Kidney (tissue), 14 donors: ENCODE data around the gene LYPD4. TPM values are rescaled to one million over a fixed set of nuclear protein-coding genes. Genes with fewer than 3 reads are reported as not detected.

Experiments used
- DNase-seq, 5 donors: peaks; one replicate each; pipeline ENCODE4 v3.0.0-alpha.2; 2013 to 2020
- FAIRE-seq: peaks from 2 replicates; lab custom pipeline; 2012; peaks lifted over from hg19 to GRCh38; lab: Jason Lieb, UNC
- H3K27ac ChIP-seq, 2 donors: one replicate each; pipeline ENCODE4 v1.7.0; 2013; ENCODE audit warnings: low read depth in 2 of 2, low read length in 2 of 2, inconsistent platforms in 1 of 2
- H3K27me3 ChIP-seq: one replicate; pipeline ENCODE4 v1.7.1; 2013; ENCODE audit warnings: low read length, inconsistent platforms; ENCODE audit not compliant: control insufficient read depth, insufficient read depth
- H3K36me3 ChIP-seq, 3 donors: one replicate each; pipeline versions ENCODE4 v1.7.0 to v1.7.1; 2013; ENCODE audit warnings: low read length in 3 of 3, control low read depth in 1 of 3, inconsistent platforms in 1 of 3; ENCODE audit not compliant: insufficient read depth in 3 of 3, control insufficient read depth in 2 of 3
- H3K4me1 ChIP-seq, 3 donors: one replicate each; pipeline versions ENCODE4 v1.7.0 to v1.7.1; 2013; ENCODE audit warnings: low read length in 3 of 3, inconsistent platforms in 1 of 3, low read depth in 1 of 3; ENCODE audit not compliant: control insufficient read depth in 2 of 3, insufficient read depth in 2 of 3
- H3K4me3 ChIP-seq, 3 donors: one replicate each; pipeline versions ENCODE4 v1.7.0 to v1.8.1; 2013; ENCODE audit warnings: low read length in 3 of 3, control low read depth in 1 of 3, inconsistent platforms in 1 of 3
- H3K9ac ChIP-seq, 3 donors: one replicate each; pipeline versions ENCODE4 v1.7.0 to v1.7.1; 2013; ENCODE audit warnings: low read length in 3 of 3, control low read depth in 1 of 3, inconsistent platforms in 1 of 3
- H3K9me3 ChIP-seq, 3 donors: one replicate each; pipeline versions ENCODE4 v1.7.0 to v1.7.1; 2013; ENCODE audit warnings: low read length in 3 of 3, control low read depth in 1 of 3, inconsistent platforms in 1 of 3; ENCODE audit not compliant: control insufficient read depth in 2 of 3, insufficient read depth in 1 of 3
- CTCF ChIP-seq: IDR thresholded peaks from 3 replicates; pipeline ENCODE4 v1.5.1; 2012; ENCODE audit warnings: mild to moderate bottlenecking, moderate library complexity, borderline replicate concordance; ENCODE audit not compliant: insufficient read depth; ENCODE audit errors: extremely low read depth
- intact Hi-C: fragments of 100-400 bp; cut with DNase I; formaldehyde crosslinking; loops from one replicate; pipeline ENCODE4 v1.11.1; 2022
- polyA plus RNA-seq: library from polyadenylated mRNA; stranded (reverse); fragments of 350-450 nt; fragmentation: Illumina TruSeq; extraction: RNeasy Lipid Tissue Mini Kit (QIAGEN cat#74804); gene quantifications from one replicate; pipeline ENCODE4 v1.2.3, GENCODE V29; 2014; ENCODE audit warnings: low read depth, low replicate concordance; ENCODE audit not compliant: insufficient read depth
- total RNA-seq: library from RNA; stranded (reverse); fragmentation: NEBNext Ultra II Directional; extraction: Animal tissue kit (Norgen Biotek cat#: 25700); gene quantifications from one replicate; pipeline ENCODE4 v1.2.1, GENCODE V29; 2021
- donor health status: control.
- donor health status: control.
- donor health status: control.
- donor health status: control.
- donor health status: control.
- donor health status: DM: yes; HTN: yes; CAD: no.
- donor health status: Normal renal cell carcinoma (clear cell type).

LYPD4 gene
- total and polyA plus RNA-seq, 2 donors from 2014 or later, result not detected

- Histone ChIP-seq H3K4me1 (peaks cover 0 to 17% (median 6%) of the 10 kb centered on the region in 3 donors), H3K27ac (peak overlapping the region; percentile 48 to 74), H3K27me3 (no peaks in the 10 kb centered on the region), H3K4me3 (peak overlapping the region; percentile 80 to 99 (median 99)), H3K36me3 (no peaks in the 10 kb centered on the region), H3K9me3 (no peaks in the 10 kb centered on the region), H3K9ac (peak overlapping the region; percentile 76 to 92 (median 88))
- intact Hi-C loops, result no loop called here
- DNase-seq (peak; percentile 94 to 99 (median 96)), FAIRE-seq (peak; percentile 45)
- TF ChIP-seq CTCF, result no peak
Measured at GRCh38 chr19:41883821-41884733, 39.6 kb upstream of the LYPD4 start.

- Histone ChIP-seq H3K9me3 (no peaks in the 10 kb centered on the region), H3K27me3 (no peaks in the 10 kb centered on the region), H3K4me3 (peak overlapping the region; percentile 80 to 99 (median 99)), H3K36me3 (no peaks in the 10 kb centered on the region), H3K4me1 (peaks cover 0 to 17% (median 6%) of the 10 kb centered on the region in 3 donors), H3K9ac (peak overlapping the region; percentile 52 to 85 (median 78)), H3K27ac (peak overlapping the region; percentile 71 to 74)
- intact Hi-C loops, result no loop called here
- DNase-seq, result no peak
- FAIRE-seq, result no peak
- TF ChIP-seq CTCF, result no peak
Measured at GRCh38 chr19:41883463-41883820, 39.0 kb upstream of the LYPD4 start.

- Histone ChIP-seq H3K9me3 (no peaks in the 10 kb centered on the region), H3K27ac (peak within 1 kb of the TSS; percentile 71 to 74), H3K36me3 (no peaks in the 10 kb centered on the region), H3K4me1 (peaks cover 0 to 17% (median 6%) of the 10 kb centered on the region in 3 donors), H3K27me3 (no peaks in the 10 kb centered on the region), H3K9ac (peak within 1 kb of the TSS; percentile 52 to 85 (median 78)), H3K4me3 (peak within 1 kb of the TSS; percentile 80 to 99 (median 99))
- DNase-seq (peak in 3 of 5 donors; percentile 18 to 91 (median 50)), FAIRE-seq (no peak)
- intact Hi-C loops, result no loop called here
- TF ChIP-seq CTCF, result no peak
Measured at GRCh38 chr19:41882568-41883462, 38.3 kb upstream of the LYPD4 start, which contains the start of gene ARHGEF1. Gene ARHGEF1 (plus strand): TSS chr19:41883184. CDS start chr19:41888083, 4,899 bp downstream.
